Lower leg skin (tissue), 3 donors: Measurements from ENCODE around the gene GRXCR2.

Experiments used
- CTCF ChIP-seq, 3 donors: fragments of 450-650 bp; IDR thresholded peaks; one replicate each; pipeline ENCODE4 v1.5.1; 2016; ENCODE audit warnings: antibody characterized with exemption in 3 of 3, mild to moderate bottlenecking in 3 of 3, moderate library complexity in 2 of 3
- POLR2A ChIP-seq, 2 donors: fragments of 450-650 bp; IDR thresholded peaks; one replicate each; pipeline ENCODE4 v1.6.1; 2016 to 2017; ENCODE audit warnings: antibody characterized with exemption in 2 of 2, mild to moderate bottlenecking in 1 of 2, moderate library complexity in 1 of 2

DNA sequence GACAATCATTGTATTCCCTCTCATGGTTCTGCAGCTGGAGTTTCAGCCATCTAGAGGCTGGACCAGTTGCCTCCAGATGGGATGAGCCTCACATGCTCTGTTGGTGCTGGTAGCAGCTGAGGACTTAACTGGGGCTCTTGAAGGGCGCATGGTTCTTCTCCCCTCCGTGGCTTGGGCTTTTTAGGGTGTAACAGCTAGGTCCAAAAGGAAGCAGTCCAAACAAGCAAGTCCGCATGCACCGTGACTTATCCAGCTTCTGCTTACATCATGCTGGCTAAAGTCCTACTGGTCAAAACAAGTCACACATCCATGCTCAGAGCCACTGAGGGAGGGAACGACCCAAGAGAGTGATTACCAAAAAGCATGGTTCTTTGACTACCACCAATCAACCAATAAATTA, 31.9 kb upstream of the GRXCR2 start:
- no peak for TF ChIP-seq CTCF (IDR thresholded peaks at IDR 0.05)
- TF ChIP-seq POLR2A (IDR thresholded peaks at IDR 0.05): no peak
